Measurements from ENCODE around the gene HDAC9.
"Not testable (repeated sequence)": the region's sequence is repeated elsewhere in the genome, so short reads cannot be mapped to it uniquely, and the experiment has no call there.

HDAC9 gene

DNA sequence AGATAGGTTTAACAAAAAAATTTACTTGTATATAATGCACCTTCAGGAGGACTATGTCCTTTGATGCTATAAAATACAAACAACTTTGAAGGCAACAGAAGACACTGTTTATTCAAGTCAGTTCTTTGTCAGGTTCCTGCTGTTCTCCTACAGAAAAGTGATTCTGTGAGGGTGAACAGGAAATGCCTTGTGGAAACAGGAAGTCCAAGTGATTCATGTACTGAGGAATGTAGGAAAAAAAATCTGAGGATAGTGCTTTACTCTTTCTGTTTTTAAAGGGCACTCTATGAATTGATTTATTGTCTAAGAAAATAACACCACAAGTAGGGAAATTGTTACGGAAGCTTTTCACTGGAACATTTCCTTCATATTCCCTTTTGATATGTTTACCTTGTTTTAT is 171.9 kb downstream of the HDAC9 start:
- DNase-seq, result no peak

DNA sequence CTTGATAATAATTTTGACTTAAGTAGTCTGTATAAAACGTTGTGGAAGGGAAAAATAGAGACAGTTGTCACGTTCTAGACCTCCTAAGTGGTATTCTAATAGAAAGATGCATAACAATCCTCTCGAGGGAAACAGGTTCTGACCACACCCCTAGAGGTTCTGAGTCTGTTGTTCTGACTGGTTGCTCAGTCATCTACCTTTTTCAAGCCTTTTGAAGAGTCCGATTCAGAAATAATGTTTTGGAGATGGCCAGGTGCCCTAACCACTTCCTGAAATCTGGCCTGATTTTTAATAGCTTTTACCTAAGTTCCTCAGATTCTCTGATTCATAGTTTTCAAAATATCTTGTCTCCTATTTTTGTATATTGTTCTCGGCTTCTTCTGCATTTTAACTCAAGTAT is 175.6 kb downstream of the HDAC9 start:
- DNase-seq, result no peak

DNA sequence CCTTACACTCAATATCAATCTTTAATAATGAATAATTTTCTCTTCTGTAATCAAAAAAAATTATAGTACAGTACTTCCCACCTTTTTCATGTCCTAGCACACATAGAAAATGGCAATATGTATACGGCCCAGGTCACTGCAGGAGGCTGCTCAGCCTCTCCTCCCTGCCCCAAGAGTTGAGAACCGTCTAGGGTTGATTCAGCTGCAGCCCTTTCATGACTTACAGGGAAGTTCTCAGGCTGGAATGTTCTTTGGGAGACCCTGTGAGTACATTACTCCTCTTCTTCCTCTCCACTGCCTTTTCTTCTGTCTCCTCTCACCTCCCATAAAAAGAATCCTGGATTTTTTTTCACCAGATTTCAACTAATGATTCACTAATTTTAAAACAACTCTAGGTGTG is 180.0 kb downstream of the HDAC9 start:
- no peak for DNase-seq

DNA sequence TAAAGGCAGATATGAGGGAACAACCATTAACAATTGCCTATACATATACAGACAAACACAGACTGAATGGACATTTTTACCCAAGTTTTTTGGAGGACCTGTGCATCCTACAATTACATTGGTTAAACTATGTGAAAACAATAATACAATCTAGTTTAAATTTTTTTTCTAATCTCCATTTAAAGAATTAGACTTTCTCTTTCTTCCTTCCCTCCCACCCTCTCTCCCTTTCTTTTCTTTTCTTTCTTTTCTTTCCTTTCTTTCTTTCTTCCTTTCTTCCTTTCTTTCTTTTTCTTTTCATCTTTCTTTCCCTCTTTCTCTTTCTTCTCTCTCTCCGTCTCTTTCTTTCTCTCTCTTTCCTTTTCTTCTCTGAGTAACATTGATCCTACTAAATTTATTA is 183.7 kb downstream of the HDAC9 start:
- DNase-seq, result no peak

DNA sequence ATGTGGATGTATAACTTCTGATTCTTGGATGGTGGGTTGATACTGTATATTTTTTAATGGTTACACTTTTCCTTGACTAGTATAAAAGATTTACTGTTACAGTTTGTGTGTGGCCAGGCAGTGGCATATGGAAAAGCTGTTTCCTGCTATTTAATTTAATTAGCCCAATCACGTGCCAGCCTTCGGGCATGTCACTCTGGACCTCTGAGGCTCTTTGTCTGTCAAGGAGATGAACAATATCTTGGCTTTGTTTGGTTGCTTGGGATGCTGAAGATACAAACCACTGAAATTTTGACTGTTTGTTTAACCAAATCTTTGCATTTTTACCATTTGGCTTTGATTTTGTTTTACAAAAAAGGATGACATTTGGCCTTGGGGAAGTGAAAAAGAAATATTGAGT is 185.0 kb downstream of the HDAC9 start:
- DNase-seq, result no peak

DNA sequence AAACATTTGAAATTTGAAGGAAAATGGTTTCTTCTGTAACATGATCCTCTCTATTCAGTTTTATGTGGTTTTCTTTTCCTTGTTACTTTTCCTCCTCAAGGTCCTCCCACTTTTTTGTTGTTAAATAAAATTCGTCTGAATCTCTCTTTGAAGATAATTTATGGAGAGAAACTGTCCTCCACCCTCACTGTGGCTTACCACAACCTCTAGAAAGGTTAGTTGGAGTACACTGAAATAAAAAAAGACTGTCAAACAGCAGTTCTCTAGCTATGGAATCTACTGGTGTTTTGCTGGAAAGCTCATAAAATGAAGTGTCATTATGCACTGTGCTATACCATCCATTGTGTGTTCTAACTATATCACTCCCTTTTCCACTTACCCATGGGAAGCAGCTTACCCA is 189.4 kb downstream of the HDAC9 start:
- no peak for DNase-seq

DNA sequence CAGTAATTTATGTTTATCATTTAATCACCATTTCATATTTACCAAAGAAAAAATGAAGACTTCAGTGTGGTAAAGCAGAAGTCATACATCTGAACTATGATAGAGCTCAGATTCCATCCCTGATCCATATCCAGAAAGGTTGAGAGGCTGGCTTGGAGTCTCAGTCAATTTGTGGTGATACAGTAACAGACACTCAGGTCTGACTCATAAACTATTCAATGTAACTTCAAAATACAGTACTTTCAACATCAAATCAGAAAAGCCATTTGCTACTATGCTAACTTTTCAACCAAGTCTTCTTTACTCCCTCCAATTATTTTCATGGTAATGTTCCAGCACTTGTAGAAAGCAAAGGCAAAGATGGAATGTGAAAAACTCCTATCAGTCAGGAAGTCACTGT is 190.4 kb downstream of the HDAC9 start:
- DNase-seq, result no peak

DNA sequence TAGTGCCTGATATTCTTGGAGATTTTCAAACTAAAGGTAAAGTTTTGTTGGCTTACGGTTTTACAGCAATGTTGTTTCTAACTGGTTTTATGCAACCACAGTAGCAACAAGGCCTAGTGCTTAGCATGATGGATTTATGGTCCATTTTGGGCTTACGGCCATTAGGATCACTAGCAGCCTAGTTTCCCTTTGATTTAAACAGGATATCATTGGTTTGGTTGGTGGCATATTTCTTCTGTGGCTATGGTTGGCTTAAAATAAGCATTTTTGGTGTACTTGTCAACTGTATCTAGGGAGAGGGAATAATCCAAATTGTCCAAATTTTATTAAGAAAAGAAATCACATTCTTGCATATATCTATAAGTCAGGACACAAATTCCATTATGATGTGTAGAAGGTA is 194.0 kb downstream of the HDAC9 start:
- no peak for DNase-seq

DNA sequence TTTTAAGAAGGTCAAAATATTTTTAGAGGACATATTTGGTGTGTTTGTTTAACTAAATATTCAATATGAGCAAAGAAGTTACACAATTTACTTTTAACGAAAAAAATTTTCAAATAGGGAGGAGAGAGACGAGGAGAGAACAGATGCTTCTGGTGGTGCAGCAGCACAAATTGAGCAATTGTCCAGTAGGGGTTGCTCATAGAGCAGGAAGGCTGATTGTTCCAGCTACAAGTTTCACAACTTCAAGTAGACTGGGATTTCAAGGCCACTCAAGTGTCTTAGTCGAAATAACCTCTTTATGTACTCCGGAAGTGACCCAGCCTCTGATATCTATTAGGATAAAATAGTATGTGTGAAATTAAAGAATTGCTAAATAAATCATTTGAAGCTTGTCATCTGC is 197.9 kb downstream of the HDAC9 start:
- DNase-seq, result no peak

DNA sequence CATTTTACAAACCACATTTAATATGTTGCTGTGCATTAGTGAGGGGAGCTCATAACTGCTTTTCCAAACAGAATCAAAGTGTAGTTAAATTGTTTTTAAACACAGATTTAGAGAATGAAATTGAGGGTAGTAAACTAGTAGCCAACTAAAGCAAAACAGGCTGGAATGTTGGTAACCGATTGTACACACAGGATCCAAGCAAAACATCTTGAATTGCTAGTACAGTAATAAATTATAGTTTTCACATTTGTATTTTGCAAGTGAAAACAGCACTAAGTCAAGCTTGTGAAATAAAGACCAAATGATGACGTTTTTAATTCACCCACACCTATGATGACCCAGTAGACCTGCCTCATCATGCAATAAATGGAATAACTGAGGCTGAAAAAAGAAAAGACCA is 198.3 kb downstream of the HDAC9 start:
- no peak for DNase-seq

DNA sequence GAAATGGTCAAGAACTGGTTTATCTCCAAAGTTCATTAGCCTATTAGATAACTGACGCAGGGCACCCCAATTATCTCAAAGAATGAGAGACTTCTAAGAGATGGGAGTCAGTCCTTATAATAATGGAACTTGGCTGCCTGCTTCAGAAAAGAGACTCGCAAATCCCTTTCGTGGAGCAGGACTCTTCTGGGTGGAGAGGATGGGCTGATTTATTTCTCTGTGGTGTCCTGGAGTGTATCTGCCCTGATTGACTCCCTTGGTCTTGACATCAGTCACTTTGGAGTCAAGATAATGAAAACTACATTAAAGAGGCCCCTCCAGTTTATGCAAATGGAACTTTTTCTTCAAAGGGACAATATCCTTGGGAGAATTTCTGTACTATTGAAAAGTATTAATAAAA is 198.9 kb downstream of the HDAC9 start:
- DNase-seq, result no peak

DNA sequence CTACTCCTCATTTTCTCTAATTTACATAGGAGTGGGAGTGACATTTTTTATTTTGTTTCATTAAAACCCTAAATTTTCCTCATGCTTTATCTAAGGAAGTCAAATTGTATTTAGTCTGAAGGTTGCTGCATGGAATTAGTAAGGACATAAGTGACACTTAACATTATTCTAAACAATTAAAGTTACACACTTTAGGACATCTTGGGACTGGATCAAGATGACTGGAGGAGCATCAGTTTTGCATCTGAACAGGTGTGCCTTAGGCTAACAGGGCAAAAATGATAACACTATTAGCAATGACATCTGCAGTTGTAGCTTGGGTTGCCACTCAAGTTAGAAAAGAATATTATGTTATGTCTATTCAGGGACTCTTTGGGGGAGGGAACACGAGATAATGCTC is 199.4 kb downstream of the HDAC9 start:
- DNase-seq, result no peak

DNA sequence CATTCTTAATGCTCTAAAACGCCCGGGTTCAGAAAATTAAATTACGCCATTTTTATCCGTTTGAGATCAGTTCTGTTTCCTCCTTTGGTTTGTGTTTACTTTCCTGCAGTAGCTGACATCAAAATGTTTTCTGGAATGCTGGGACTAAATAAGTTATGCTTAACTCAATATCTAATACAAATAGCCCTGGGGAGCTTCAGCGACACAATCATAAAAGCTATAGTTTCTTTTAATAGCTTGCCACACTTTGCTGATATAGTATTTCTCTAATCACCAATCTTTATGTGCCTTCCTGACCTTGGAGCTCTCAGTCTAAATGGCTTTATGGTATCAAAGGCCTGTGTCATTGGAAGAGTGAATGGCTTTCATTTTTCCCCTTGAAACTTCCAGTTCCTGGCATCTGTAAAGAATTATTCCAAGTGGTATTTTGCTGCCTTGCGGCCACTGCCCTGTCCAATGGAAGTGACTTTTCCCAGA is 202.7 kb downstream of the HDAC9 start:
- DNase-seq, result no peak

DNA sequence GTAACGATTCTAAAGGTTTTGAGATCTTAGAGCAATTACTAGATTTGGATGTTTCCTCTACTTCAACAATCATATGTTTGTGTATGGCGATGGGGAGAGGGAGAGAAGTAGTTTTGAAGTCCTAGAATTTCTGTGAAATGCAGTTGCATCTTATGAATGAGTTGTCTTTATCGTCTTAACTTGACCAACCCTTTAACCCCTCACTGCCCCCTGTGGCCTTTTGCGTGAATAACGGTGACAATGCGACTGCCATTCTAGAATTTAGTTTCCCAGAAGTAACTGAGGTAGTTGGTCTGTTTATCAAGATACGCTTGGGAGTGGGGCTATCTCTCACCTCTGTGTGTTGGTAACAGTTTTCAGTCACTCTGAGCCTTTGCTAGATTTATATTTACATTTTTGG is 204.6 kb downstream of the HDAC9 start:
- DNase-seq, result no peak

DNA sequence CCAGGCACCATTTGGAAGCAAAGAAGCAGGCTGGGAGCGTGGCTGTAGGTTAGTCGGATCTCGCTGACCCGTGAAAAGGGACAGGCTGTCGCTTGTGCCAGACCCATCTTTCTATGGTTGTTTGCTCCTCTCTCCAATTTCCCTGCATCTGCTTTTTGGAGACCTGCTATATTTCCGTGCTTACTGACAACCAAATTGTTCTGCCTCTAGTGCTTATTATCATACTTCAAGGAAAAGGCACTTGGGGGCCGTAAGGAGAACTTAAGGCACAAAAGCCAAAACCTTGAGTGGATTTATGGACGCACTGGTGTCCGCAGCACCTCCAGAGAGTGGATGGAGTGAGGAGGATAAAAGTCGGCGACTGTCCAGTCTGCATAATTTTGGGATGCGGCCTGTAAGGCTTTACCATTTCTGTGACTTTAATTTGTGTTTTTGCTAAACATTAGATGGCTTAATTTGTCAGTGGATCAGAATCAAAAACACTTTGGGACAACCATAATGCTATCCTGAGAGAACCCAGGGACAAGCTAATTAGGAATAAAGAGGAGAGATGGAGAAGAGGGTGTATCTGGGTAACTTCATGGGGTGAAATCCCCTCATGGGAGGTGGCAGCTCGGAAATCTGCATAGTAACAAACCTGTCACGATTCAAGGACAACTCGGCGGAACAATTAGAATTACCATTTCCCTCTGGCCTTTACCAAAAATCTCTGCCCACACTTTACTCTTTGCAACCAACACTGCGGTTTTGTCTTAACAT is 206.7 kb downstream of the HDAC9 start:
- DNase-seq, result no peak

DNA sequence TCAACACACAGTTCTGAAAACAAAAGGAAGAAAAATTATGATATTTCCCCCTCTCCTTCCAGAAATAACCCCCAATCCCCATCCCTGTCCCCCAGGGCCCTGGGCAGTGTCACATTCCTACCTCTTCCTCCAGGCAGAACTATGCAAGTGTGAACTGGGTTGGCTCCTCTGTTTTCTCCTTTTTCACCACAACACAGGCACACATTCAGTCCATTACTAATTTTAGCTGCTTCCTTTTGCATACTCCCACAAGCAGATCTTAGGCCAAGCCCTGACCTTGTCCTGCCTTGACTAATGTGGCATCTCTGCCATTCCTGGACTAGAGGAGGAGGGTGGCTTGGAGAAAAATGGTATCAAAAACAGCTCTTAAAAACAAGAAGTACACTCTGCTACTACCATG is 208.1 kb downstream of the HDAC9 start:
- no peak for DNase-seq

DNA sequence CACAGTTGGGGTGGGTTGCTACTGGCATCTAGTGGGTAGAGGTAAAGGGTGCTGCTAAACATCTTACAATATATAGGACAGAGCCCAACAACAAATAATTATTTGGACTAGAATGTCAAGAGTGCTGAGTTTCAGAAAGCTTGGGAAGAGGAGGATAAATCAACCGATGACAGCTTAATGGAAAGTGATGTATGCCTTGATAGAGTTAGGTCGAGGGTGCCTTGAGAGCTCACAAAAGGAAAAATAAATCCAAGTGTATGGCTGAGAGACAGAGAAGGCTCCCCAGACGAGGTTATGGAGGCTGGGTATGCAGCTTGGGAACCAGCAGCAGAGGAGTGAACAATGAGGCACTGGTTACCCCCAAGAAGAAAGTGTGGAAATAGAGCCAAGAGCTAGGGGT is 211.1 kb downstream of the HDAC9 start:
- no peak for DNase-seq

DNA sequence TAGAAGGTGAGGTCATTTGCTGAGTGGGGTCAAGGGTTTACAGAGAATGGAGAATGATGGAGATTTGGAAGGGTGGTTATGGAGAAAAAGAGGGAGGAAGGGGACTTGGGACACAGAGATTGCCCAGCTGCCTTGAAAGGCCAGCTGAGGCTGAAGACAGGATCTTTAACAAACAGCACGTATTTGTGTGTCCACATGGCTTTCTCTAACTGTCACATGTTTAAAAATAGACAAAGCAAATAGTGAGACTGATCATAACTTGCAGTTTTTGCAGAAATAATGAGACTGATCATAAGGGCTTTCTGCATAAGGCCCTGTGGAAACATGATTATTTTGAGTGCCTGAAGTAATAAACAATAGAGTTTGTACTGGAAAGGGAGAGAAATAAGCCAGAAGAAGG is 212.7 kb downstream of the HDAC9 start:
- DNase-seq, result no peak

DNA sequence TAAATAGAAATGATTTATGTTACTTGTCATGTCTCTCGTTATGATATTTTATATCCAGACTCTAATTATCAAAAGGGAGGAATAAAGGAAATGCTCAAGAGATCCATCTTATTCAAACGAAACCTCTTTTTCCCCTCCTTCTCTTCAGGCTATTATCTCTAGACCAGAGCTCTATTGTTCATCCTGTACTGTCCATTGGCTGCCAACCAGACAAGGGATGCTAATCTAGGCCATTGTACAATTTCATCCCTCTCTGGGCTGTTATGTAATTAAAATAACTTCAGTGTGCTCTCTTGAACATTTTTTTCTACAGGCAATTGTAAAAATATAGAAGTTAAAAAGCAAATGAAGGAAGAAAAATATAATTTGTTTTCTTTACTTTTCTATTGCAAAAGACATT is 220.4 kb downstream of the HDAC9 start:
- DNase-seq, result no peak

DNA sequence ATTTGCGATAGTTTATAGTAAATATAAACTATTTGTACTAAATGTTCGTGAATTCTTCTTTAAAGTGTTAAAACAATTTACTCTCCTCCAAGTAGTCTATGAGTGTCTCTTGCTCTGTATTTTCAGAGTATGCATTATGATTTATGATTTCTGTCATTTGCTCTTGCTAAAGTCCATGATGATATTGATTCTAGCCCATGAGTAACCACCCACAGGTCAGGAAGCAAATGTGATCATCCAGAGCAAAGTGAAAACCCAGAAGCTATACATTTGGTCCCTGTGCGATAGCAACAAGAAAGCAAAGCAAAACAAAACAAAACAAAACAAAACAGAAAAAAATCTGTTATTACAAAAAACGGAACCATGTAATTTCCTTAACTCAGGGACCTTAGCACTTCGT is 225.9 kb downstream of the HDAC9 start:
- DNase-seq, result no peak

DNA sequence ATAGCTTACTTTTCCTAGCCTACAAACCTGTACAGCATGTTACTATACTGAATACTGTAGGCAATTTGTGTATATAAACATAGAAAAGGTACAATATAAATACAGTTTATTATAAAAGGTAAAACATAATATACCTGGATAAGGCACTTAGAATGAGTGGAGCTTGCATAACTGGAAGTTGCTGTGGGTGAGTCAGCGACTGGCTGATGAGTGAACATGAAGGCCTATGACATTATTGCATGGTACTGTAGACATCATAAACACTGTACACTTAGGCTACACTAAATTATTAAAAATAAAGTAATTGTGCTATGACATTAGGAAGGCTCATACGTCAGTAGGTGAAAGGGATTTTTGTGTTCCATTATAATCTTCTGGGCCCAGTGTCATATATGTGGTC is 228.8 kb downstream of the HDAC9 start:
- DNase-seq, result no peak

DNA sequence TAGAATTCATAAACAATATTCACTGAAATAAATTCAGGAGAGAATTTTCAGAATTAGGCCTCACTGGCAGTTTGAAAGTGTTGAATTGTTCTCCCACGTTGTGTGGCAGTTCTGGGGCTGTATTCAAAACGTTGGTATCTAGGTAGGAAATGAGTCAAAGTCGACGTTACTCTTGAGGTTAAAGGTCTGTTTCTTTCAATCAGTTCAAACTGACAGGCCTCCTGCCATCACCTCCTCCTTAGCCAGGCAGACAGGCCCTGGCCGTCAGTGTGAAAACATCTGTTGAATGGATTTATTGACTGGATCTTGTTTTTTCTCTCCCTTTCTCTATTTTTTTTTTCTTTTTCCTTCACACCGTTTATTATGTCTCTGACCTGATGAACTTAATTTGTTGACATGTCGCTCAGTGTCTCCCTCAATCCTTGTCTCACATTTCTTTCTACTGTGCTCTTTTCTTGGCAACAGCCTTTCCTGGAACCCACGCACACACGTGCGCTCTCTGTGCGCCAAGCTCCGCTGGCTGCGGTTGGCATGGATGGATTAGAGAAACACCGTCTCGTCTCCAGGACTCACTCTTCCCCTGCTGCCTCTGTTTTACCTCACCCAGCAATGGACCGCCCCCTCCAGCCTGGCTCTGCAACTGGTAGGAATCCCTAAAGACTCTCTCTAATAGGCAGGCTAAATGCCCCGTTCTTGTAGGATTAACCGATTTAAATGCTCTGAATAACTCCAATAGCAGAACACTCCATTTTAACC is 231.7 kb downstream of the HDAC9 start:
- no peak for DNase-seq

DNA sequence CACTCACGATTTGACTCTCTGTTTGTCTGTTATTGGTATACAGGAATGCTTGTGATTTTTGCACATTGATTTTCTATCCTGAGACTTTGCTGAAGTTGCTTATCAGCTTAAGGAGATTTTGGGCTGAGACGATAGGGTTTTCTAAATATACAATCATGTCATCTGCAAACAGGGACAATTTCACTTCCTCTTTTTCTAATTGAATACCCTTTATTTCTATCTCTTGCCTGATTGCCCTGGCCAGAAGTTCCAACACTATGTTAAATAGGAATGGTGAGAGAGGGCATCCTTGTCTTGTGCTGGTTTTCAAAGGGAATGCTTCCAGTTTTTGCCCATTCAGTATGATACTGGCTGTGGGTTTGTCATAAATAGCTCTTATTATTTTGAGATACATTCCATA is 240.5 kb downstream of the HDAC9 start:
- DNase-seq, result not testable (repeated sequence)

DNA sequence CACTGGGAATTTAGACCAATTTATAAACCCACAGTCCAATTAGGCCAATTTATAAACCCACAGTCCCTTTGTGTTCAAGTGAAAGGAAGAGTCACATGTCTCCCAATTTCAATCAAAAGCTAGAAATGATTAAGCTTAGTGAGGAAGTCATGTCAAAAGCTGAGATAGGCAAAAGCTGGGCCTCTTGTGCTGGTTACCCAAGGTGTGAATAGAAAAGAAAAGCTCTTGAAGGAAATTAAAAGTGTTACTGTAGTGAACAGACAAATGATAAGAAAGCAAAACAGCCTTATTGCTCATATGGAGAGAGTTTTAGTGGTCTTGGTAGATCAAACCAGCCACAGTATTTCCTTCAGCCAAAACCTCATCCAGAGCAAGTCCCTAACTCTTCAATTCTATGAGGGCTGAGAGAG is 245.0 kb downstream of the HDAC9 start:
- no peak for DNase-seq

Measured in GF-D8 (cell line).